OCI-LY7 (cell line): ENCODE measurements around the gene FXR1. TPM values are rescaled to one million over a fixed set of nuclear protein-coding genes. Genes with fewer than 3 reads are reported as not detected.

Source experiments
- BruUV-seq: library from RNA; stranded (reverse); fragments of 400-500 nt; replicated peaks from 2 replicates; lab custom pipeline; 2021; lab: Mats Ljungman, UMichigan
- CTCF ChIA-PET: fragments of 300-600 bp; sonication (Branson Sonifier 250); formaldehyde crosslinking; loops from one replicate; lab custom pipeline; 2022; ENCODE audit warnings: antibody characterized with exemption; ENCODE audit not compliant: unreplicated experiment; lab: Charles Lee
- POLR2A ChIA-PET: fragments of 300-600 bp; sonication (Branson Sonifier 250); formaldehyde crosslinking; loops from one replicate; lab custom pipeline; 2022; ENCODE audit warnings: antibody characterized with exemption; lab: Charles Lee
- DNase-seq: peaks from one replicate; pipeline ENCODE4 v3.0.0-alpha.2; 2015; ENCODE audit warnings: low spot score
- H2AFZ ChIP-seq: fragments of 200-600 bp; sonication (generic), shearing (Covaris generic); 2 replicates; pipeline ENCODE4 v1.6.1; 2014; ENCODE audit warnings: mild to moderate bottlenecking, antibody characterized with exemption, low read length, moderate library complexity
- H3K27ac ChIP-seq: fragments of 200-600 bp; sonication (generic); 2 replicates; pipeline ENCODE4 v1.5.1; 2014; ENCODE audit warnings: mixed run types, low read depth, mild to moderate bottlenecking, moderate library complexity, low read length, inconsistent platforms; ENCODE audit not compliant: poor library complexity, severe bottlenecking
- H3K36me3 ChIP-seq: fragments of 200-600 bp; sonication (generic); 2 replicates; pipeline ENCODE4 v1.6.1; 2014; ENCODE audit warnings: mild to moderate bottlenecking, antibody characterized with exemption, low read length, moderate library complexity, mixed read lengths; ENCODE audit not compliant: insufficient read depth
- H3K4me1 ChIP-seq: fragments of 200-600 bp; sonication (generic); 2 replicates; pipeline ENCODE4 v1.5.1; 2014; ENCODE audit warnings: mild to moderate bottlenecking, low read length; ENCODE audit not compliant: insufficient read depth, poor library complexity, severe bottlenecking
- H3K4me2 ChIP-seq: fragments of 200-600 bp; sonication (generic); 2 replicates; pipeline ENCODE4 v1.6.1; 2014; ENCODE audit warnings: mild to moderate bottlenecking, low read length
- H3K4me3 ChIP-seq: fragments of 200-600 bp; sonication (generic); 2 replicates; pipeline ENCODE4 v1.5.1; 2014; ENCODE audit warnings: mild to moderate bottlenecking, low read depth, low read length; ENCODE audit not compliant: poor library complexity, severe bottlenecking
- H3K79me2 ChIP-seq: fragments of 200-600 bp; sonication (generic); 2 replicates; pipeline ENCODE4 v1.6.1; 2016; ENCODE audit warnings: low read depth, mild to moderate bottlenecking, low read length, moderate library complexity, mixed read lengths; ENCODE audit not compliant: insufficient read depth
- H3K9me2 ChIP-seq: fragments of 200-600 bp; sonication (generic); 2 replicates; pipeline ENCODE4 v1.6.1; 2016; ENCODE audit warnings: mild to moderate bottlenecking, low read length, mixed read lengths; ENCODE audit not compliant: insufficient read depth
- H3K9me3 ChIP-seq: fragments of 200-600 bp; sonication (generic); 2 replicates; pipeline ENCODE4 v1.6.1; 2014; ENCODE audit warnings: mild to moderate bottlenecking, mixed run types, low read length, mixed read lengths
- H4K20me1 ChIP-seq: fragments of 200-600 bp; sonication (generic); 2 replicates; pipeline ENCODE4 v1.6.1; 2014; ENCODE audit warnings: mild to moderate bottlenecking, antibody characterized with exemption, low read length, moderate library complexity, mixed read lengths; ENCODE audit not compliant: insufficient read depth
- EZH2phosphoT487 ChIP-seq: fragments of 200-600 bp; sonication (generic); IDR thresholded peaks from 2 replicates; pipeline ENCODE4 v1.6.1; 2018; ENCODE audit warnings: low read depth, borderline replicate concordance, mild to moderate bottlenecking, mixed run types, antibody characterized with exemption, low read length, moderate library complexity, mixed read lengths
- intact Hi-C: fragments of 100-400 bp; cut with micrococcal nuclease; formaldehyde crosslinking; loops from one replicate; pipeline ENCODE4 v1.10.0; 2022; ENCODE audit not compliant: unreplicated experiment
- total RNA-seq, 2 experiments: library from RNA; depleted of rRNA in 1 of 2; stranded (reverse); fragments of >200 nt in 1 of 2; shearing (Covaris generic) in 1 of 2; gene quantifications; 2 replicates each; pipeline ENCODE4 v1.2.3, GENCODE V29; 2014 to 2022
- TF ChIP-seq, protein P1 (sequence below): fragments of 200-600 bp; sonication (generic); conservative IDR thresholded peaks from 2 replicates; pipeline ENCODE4 v1.5.1; 2014; ENCODE audit warnings: mild to moderate bottlenecking, antibody characterized with exemption, low read length, moderate library complexity, mixed read lengths

FXR1 gene
- total RNA-seq, 2 experiments from 2014 or later: 90.6 to 161 TPM

DNA sequence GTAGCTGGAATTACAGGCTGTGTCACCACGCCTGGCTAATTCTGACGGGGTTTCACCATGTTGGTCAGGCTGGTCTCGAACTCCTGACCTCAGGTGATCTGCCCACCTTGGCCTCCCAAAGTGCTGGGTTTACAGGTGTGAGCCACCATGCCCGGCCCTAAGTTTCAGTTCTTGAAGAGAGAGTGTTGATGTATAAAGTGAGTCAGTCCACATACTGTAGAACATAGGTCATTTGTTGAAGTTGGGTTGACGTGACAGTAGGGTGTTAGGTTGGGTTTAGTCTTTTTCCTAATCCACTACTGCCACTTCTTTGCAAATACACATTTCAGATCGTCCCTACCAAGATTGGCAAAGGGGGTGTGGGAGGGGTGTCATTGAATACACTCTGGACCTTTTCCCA, 61.8 kb downstream of the FXR1 start:
- Histone ChIP-seq H3K4me3 (no peak overlapping the region), H3K4me2 (no peak overlapping the region), H3K9me3 (no peaks in the 10 kb centered on the region), H3K9me2 (no peaks in the 10 kb centered on the region), H3K4me1 (no peaks in the 10 kb centered on the region), H2AFZ (no peak overlapping the region), H4K20me1 (peaks cover 7% of the 10 kb centered on the region), H3K79me2 (no peaks in the 10 kb centered on the region), H3K36me3 (peaks cover 99% of the 10 kb centered on the region), H3K27ac (no peak overlapping the region)
- BruUV-seq: no TSS peak
- DNase-seq: no peak
- intact Hi-C loops: no loop called here
- ChIA-PET CTCF (no interaction called here), POLR2A (interaction anchor here (0.7 to 1.3 kb wide), 3 partner anchors 8 to 14 kb away, joined by 3 to 5 read pairs (median 4); no protein-coding TSS in a partner anchor)
- TF ChIP-seq EZH2phosphoT487: no peak
- TF ChIP-seq, protein P1, sequence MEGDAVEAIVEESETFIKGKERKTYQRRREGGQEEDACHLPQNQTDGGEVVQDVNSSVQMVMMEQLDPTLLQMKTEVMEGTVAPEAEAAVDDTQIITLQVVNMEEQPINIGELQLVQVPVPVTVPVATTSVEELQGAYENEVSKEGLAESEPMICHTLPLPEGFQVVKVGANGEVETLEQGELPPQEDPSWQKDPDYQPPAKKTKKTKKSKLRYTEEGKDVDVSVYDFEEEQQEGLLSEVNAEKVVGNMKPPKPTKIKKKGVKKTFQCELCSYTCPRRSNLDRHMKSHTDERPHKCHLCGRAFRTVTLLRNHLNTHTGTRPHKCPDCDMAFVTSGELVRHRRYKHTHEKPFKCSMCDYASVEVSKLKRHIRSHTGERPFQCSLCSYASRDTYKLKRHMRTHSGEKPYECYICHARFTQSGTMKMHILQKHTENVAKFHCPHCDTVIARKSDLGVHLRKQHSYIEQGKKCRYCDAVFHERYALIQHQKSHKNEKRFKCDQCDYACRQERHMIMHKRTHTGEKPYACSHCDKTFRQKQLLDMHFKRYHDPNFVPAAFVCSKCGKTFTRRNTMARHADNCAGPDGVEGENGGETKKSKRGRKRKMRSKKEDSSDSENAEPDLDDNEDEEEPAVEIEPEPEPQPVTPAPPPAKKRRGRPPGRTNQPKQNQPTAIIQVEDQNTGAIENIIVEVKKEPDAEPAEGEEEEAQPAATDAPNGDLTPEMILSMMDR: no peak

DNA sequence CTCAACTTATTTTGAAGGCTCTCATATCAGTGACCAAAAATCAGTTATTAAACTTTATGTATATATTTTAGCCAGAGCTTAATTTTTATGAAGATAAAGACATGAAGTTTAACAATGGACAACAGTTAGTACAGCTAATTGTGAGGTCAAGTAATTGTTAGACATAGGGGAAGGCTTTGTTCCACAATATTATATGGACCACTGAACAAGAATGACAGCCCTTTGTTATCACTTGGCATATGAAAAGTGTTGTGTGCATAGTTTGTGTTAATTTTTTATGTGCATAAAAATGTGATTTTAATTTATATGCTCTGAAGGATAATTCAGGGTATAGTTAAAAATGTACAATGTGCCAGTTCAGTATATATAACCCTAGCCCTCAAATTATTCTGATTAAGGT, 65.0 kb downstream of the FXR1 start:
- intact Hi-C loops: loop anchor here (2.0 kb wide), 1 partner anchor 21 kb away; no protein-coding TSS in a partner anchor
- CTCF ChIA-PET: interaction anchor here (0.5 kb wide), 1 partner anchor 61 kb away, joined by 3 read pairs; no protein-coding TSS in a partner anchor
- POLR2A ChIA-PET: interaction anchor here (0.7 to 1.1 kb wide), 3 partner anchors 23 to 57 kb away, joined by 3 to 4 read pairs (median 3); no protein-coding TSS in a partner anchor

DNA sequence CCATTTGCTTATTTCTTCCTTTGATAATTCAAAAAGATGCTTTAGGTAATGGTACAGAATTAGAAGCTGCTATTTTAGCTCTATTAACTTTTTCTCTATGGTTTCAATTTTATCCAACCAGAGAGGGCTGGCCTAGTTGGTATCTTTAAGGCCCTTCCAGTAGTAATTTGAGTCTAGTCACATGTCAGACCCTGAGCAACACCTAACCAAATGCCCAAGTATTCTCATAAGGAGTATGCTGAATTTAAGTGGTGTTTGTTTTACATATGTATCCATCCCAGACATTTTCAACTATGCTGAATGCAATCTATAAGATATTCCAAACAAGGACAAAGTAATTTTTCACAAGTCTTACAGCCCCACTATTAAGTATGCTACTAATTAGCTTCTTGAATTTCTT, 67.5 kb downstream of the FXR1 start:
- H3K4me2 ChIP-seq: no peak overlapping the region
- intact Hi-C loops: no loop called here
- H3K4me1 ChIP-seq: no peaks in the 10 kb centered on the region
- peaks cover 89% of the 10 kb centered on the region for H3K36me3 ChIP-seq
- H3K27ac ChIP-seq: no peak overlapping the region
- H3K4me3 ChIP-seq: no peak overlapping the region
- no peaks in the 10 kb centered on the region for H3K9me3 ChIP-seq
- BruUV-seq: no TSS peak
- ChIA-PET CTCF (no interaction called here), POLR2A (interaction anchor here (1.1 to 2.1 kb wide), 4 partner anchors 9 to 46 kb away, joined by 3 to 8 read pairs (median 4); partner anchors contain the start of gene DNAJC19)
- no peaks in the 10 kb centered on the region for H4K20me1 ChIP-seq
- H2AFZ ChIP-seq: no peak overlapping the region
- no peaks in the 10 kb centered on the region for H3K79me2 ChIP-seq
- no peak for TF ChIP-seq EZH2phosphoT487
- TF ChIP-seq, protein P1: no peak
- no peaks in the 10 kb centered on the region for H3K9me2 ChIP-seq
- DNase-seq: no peak

More for the DNA sequence above, 65.0 kb downstream of the FXR1 start:
- H3K4me2 ChIP-seq: no peak overlapping the region
- peaks cover 5% of the 10 kb centered on the region; the same call in 1 of the 2 replicates for H4K20me1 ChIP-seq
- DNase-seq: no peak
- no peak overlapping the region for H3K4me3 ChIP-seq
- H3K9me3 ChIP-seq: no peaks in the 10 kb centered on the region
- H3K9me2 ChIP-seq: no peaks in the 10 kb centered on the region
- H3K27ac ChIP-seq: no peak overlapping the region
- TF ChIP-seq, protein P1: no peak
- TF ChIP-seq EZH2phosphoT487: no peak
- peaks cover 95% of the 10 kb centered on the region for H3K36me3 ChIP-seq
- BruUV-seq: no TSS peak
- no peak overlapping the region for H2AFZ ChIP-seq
- H3K79me2 ChIP-seq: no peaks in the 10 kb centered on the region
- H3K4me1 ChIP-seq: no peaks in the 10 kb centered on the region
